COLO668 (cell line): Measurements from ENCODE around the gene TUBA1C.
"Not testable (repeated sequence)": the region's sequence is repeated elsewhere in the genome, so short reads cannot be mapped to it uniquely, and the experiment has no call there.

ENCODE experiments used
- DNase-seq: peaks from one replicate; lab custom pipeline; 2025; ENCODE audit not compliant: unreplicated experiment; lab: John Stamatoyannopoulos, UW

Gene TUBA1C

DNA sequence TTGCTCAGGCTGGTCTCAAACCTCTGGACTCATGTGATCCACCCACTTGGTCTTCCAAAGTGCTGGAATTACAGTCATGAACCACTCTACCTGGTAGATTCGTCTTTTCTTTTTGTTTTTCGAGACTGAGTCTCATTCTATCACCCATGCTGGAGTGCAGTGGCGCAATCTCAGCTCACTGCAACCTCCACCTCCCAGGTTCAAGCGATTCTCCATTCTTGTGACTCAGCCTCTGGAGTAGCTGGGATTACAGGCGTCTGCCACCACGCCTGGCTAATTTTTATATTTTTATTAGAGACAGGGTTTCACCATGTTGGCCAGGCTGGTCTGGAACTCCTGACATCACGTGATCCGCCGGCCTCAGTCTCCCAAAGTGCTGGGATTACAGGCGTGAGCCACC is 9.4 kb upstream of the TUBA1C start:
- not testable (repeated sequence) for DNase-seq

DNA sequence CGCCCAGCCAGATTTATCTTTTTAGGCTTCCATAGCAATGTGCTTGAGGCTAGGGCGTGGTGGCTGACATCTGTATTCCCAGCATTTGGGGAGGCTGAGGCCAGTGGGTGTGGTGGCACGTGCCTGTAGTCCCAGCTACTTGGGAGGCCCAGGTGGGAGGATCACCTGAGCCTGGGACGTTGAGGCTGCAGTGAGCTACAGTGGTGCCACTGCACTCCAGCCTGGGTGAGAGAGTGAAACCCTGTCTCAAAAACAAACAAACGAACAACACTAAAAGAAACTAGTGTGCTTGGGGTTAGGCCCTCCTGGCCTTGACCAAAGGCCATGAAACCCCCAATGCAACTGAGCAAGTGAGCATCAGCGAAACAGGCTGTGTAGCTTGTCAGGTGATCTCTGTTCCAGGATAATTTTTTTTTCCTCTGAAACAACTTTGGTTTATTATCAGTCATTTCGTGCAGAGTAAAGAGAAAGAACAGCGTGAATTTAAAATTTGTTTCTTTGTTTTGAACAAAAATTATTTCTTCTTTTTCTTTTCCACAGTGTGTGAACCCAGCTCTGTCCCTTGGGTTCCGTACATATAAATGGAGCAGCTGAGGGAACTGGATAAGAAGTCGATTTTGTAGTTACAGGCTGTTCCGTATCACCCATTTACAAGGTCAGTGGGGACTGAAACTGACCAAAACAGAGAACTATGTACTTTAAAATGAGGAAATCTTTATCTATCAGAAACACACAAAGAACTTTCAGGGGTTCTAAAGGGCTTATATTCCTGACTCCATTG is 8.8 kb upstream of the TUBA1C start:
- DNase-seq = no peak

DNA sequence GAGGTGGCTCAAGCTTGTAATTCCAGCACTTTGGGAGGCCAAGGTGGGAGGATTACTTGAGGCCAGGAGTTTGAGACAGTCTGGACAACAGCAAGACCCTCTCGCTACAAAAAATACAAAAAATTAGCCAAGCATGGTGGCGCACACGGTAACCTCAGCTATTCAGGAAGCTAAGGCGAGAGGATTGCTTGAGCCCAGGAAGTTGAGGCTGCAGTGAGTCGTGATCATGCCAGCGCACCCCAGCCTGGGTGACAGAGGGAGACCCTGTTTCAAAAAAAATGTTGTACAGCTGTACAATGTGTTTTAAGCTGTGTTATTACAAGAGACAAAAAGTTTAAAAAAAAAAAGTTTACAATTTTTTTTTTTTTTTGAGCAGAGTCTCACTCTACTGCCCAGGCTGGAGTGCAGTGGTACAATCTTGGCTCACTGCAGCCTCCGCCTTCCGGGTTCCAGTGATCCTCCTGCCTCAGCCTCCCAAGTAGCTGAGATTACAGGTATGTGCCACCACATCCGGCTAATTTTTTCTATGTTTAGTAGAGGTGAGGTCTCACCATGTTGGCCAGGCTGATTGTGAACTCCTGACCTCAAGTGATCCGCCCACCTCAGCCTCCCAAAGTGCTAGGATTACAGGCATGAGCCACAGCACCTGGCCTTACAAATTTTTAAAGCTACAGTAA is 7.2 kb upstream of the TUBA1C start:
- DNase-seq = not testable (repeated sequence)

DNA sequence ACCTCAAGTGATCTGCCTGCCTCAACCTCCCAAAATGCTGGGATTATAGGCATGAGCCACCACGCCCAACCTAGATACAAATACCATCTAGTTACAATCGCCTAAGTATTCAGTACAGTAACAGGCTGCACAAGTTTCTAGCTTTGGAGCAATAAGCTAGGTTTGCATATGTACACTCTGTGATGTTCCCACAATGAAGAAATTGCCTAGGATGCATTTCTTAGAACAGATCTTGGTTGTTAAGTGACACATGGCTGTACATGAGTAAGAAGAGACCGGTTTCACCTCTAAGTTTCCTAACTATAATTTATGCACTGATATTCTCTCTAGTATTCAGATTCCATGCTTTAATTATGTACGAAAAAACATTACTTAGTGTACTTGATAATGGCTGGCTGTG is 5.4 kb upstream of the TUBA1C start:
- no peak for DNase-seq

DNA sequence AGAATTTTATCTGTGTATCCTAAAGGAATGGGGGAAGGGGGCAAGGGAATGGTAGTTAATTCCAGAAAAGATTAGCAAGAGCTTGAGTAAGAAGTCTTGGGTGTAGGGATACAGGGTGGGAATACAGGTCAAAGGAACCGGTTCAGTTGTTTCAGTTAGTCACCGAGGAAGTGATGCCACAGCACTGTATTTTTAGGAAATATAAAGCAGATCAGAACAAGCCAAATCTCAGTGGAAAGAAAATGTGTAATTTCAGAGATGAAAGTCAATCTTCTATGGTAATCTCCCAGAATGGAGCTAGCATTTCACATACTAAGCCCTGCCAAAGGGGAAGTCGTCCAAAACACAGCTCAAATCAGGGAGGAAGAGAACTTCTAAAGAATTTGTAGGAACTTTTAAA is 4.7 kb upstream of the TUBA1C start:
- no peak for DNase-seq

DNA sequence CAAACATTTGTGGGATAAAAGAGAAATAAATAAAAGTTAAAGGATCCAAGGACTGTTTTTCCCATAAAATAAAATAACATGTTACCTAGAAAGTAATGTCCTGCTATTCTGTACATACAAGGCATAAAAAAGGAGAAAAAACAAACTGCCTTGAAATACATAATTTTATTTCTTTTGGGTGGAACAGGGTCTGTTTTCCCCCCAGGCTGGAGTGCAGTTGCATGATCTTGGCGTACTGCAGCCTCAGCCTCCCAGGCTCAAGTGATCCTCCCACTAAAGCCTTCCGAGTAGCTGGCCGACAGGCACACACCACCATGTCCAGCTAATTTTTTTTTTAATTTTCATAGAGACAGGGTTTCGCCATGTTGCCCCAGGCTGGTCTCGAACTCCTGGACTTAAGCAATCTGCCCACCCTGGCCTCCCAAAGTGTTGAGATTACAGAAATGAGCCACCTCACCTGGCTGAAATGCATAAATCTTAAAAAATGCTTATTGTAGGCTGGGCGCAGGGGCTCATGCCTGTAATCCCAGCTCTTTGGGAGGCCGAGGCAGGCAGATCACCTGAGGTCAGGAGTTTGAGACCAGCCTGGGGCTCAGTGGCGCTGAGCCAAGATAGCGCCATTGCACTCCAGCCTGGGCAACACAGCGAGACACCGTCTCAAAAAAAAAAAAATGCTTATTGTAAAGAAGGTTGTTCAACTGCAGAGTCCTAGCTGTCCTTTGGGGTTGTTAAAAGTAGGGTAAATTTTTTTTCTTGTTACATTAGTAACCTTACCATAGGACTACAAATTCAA is 4.1 kb upstream of the TUBA1C start:
- DNase-seq = no peak

DNA sequence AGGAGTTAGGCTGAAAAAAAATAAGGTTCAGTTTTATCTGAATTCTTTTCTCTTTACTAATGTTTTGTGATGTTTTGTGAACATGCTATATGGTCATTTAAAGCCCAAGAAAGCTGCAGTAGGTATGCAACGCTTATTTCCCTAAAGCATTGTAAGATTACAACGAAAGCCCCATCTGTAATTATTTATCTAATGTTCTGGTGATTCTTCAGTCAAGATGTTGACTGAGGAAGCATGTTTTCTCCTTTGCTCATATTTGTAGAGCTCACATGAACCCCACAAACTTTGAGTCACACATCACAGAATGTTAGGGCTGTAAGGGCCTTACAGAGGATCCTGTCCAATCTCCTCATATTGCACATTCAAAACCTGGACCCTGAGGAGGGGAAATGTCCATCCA is 3.2 kb upstream of the TUBA1C start:
- DNase-seq = no peak

DNA sequence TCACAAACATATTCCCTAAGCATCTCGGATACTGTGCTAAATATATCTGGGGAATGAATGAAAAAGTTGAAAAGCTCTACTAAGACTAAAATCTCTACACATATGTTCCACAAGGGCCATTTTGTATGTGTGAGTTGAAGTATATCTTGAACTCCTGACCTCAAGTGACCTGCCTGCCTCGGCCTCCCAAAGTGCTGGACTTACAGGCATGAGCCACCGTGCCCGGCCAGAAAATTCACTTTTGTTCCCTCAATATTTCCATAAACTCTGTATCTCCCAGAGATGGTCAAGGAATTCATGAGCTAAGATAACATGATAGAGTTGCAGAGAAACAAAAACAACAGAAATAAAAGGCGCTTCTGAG is 1.5 kb upstream of the TUBA1C start:
- no peak for DNase-seq

DNA sequence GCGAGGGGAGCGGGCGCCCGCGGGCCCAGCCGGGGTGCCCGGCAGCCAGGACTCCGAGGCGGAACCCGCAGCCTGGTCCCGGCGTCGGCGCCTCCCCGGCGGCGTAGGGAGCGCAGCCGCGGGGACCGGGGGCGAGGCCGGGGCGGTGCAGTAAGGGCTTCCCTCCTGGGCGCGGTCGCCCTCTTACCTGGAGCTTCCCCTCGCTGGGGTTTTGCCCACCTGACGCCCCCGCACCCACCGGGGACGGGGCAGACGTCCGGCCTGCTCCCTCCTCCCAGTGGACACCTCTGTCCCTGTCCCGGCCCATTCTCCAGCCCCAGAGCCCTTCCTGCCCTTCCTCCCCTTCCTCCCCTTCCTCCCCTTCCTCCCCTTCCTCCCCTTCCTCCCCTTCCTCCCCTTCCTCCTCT is 413 bp upstream of the TUBA1C start:
- DNase-seq = peak; percentile 62

DNA sequence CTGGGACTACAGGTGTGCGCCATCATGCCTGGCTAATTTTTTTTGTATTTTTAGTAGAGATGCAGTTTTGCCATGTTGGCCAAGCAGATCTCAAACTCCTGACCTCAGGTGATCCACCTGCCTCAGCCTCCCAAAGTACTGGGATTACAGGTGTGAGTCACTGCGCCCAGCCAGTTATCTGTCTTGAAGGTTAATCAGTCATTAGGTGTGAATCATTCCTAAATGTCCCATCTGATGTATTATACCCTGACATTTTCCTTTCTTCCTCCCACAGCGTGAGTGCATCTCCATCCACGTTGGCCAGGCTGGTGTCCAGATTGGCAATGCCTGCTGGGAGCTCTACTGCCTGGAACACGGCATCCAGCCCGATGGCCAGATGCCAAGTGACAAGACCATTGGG is 4.3 kb downstream of the TUBA1C start:
- not testable (repeated sequence) for DNase-seq

DNA sequence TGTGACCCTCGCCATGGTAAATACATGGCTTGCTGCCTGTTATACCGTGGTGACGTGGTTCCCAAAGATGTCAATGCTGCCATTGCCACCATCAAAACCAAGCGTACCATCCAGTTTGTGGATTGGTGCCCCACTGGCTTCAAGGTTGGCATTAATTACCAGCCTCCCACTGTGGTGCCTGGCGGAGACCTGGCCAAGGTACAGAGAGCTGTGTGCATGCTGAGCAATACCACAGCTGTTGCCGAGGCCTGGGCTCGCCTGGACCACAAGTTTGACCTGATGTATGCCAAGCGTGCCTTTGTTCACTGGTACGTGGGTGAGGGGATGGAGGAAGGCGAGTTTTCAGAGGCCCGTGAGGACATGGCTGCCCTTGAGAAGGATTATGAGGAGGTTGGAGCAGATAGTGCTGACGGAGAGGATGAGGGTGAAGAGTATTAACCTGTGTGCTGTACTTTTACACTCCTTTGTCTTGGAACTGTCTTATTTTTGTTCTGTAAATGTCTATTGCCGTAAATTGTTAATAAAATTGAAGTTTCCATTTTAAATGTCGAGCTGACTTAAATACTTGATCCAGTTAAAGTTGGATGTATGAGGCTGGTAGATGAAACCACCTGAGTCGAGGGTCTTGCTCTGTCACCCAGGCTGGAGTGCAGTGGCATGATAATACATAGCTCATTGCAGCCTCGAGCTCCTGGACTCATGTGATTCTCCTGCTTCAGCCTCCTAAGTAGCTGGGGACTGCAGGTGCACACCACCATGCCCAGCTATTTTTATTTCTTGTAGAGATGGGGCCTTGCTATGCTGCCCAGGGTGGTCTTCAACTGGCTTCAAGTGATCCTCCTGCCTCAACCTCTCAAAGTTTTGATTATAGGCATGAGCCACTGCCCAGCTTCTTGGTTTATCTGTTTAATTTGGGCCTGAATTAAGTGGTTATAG is 8.2 kb downstream of the TUBA1C start:
- DNase-seq = no peak

DNA sequence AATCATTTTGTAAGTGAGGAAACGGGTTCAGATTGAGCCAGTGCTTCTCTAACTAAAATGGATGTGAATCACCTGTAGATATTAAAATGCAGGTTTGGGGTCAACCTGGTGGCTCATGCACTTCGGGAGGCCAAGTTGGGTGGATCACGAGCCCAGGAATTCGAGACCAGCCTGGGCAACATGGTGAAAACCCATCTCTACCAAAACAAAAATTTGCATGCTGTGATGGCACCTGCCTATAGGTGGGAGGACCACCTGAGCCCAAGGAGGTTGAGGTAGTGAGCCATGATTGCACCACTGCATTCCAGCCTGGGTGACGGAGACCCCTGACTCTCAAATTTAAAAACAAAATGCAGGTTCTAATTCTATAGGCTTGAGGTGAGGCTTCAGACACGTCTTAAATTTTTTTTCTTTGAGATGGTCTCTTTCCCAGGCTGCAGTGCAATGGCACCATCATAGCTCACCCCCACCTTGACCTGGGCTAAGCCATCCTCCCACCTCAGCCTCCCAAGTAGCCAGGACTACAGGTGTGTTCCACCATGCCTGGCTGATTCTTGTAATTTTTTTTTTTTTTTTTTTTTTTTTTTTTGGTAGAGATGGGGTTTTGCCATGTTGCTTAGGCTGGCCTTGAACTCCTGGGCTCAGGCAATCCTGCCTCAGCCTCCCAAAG is 9.0 kb downstream of the TUBA1C start:
- DNase-seq = no peak

DNA sequence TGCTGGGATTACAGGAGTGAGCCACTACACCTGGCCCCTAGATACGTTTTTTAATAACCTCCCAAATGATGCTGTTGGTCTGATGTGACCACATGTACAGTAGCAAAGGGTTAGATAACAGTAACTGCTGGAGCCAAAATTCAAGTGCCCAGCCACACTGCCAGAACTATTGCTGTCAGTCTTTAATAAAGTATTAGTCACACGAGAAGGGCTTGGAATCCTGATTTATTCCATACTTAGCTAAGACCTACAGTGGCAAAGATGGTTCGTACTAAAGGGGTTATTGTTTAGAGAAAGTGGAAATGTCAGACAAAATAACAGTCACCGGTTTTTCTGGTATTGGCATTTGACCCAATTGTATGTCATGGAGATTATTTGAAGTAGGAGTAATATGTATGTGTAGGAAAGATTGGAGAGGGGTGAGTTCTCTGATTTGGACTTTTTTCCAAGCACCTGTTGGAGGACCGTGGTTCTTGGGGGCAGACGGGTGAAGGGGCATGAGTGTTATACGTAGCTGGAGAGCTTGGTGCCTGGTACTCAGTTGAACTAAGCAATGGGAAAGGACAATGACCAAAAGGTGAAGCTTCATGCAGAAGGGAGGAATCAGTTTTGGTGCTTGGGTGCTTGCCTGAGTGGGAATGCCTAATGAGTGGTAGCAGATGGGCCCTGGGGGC is 9.7 kb downstream of the TUBA1C start:
- DNase-seq = no peak

DNA sequence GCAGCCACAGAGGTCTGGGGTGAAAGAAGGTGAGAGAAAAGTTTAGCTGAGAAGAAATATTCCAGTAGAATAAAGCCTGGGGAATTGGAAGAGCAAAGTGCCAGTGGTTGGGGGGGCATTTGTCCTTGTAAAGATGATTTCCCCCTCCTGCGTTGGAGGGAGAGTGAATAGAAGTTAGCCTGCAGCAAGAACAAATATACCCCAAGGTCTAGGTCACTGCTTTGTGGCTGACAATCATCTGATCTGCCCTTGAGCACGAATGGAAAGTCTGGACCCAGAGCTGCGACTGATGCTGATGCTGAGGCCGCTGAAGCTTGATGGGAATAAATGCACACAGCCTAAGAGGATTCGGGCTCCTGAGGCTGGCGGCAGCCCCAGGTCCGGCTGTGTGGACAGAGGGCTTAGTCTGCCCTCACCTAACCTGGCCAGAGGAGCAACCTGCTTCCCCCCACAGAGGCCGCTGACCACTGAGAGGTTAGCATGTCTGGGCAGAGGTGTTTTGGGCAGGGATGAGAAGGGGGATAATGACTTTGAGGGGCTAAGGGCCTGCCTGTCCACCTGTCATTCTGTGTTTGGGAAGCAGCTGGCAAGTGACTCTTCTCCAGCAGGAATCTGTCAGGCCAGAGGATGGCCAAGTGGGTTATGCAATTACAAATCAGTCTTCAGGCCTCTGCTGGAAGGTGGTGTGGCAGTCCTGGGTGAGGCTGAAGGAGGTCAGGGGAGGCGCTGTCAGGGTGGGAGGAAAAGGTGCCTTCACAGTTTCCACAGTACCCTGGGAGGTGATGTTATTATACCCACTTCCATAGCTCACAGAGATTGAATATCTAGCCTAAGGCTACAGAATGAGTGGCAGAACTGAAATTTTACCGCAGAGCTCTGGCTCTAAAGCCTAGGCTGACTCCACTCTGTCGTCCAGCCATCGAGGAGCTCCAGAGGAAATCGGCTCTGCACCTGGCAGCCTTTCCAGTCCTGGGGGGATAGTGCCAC is 11.7 kb downstream of the TUBA1C start:
- DNase-seq = no peak

DNA sequence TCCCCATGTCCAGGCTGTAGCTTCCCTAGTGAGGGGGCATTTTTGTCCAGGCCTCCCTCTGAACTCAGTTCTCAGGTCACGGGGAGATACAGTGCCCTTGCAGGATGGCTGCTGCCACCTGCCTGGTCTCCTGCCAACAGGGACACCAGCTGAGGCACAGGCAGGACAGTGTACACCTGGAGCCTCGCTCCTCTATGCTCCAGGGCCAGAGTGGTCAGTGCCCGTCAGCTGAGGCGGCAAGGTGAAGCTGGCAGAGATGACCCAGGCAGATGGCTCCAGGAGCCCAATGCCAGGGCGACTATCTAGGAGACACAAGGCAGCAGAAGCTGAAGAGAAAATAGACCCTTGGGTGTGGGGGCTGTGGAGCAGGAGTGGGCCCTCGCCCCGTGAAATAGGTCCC is 12.6 kb downstream of the TUBA1C start:
- DNase-seq = no peak

DNA sequence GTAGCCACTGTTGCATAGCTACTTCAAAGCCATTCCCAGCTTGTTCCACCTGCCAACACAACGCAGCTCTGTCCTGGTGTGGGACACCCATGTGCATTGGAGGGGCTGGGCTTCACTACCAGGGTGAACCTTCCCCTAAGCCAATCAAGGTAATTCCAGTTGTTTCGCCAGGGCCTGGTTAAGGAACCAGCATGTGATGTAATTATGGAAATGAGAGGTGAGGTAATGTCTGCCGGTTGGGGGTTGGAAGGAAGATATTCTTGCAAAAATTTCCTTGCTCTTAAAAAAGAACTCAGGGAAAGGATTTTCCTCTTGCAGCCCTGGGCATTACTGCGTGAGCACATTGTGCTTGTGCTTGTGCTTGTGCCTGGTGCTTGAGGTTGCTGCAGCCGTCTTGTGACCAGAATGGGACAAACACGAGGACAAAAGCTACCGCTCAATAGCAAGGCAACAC is 14.9 kb downstream of the TUBA1C start:
- DNase-seq = no peak

DNA sequence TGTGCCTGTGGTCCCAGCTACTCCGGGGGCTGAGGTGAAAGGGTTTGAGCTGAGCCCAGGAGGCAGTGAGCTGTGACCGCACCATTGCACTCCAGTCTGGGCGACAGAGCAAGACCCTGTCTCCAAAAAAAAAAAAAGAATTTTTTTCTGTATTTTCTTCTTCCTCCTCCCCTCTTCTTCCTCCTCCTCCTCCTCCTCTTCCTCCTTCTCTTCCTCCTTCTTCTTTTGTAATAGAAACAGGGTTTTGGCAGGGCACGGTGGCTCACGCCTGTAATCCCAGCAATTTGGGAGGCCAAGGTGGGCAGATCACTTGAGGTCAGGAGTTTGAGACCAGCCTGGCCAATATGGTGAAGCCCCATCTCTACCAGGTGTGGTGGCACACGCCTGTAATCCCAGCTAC is 15.7 kb downstream of the TUBA1C start:
- DNase-seq = not testable (repeated sequence)

DNA sequence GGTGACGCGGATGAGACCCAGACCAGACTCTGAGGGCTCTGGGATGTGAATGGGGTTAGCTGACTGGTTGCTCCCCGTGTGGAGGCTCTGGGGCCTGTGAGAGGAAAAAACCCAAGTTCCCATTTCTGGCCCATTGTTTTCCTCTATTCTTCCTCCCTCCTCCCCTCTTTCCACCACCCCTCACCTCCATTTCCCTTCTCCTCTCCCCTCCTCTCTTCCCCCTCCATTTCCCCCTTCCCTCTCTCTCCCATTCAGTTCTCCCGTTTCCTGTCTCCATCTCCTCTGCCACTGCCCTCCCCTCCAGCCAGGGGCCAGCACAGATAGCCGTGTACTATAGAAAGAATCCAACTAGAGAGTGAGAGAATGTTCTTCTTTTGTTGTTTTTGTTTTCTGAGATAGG is 17.4 kb downstream of the TUBA1C start:
- DNase-seq = no peak
